AG09309 (cell line): ENCODE results near the gene KRTAP5-6.

Experiments
- DNase-seq: peaks from one replicate; pipeline ENCODE4 v3.0.0-alpha.2; 2010; ENCODE audit warnings: low read depth
- H3K4me3 ChIP-seq: 2 replicates; pipeline ENCODE4 v1.5.1; 2011; ENCODE audit warnings: mild to moderate bottlenecking, low read depth, low read length, moderate library complexity; ENCODE audit not compliant: control insufficient read depth
- TF ChIP-seq, protein P1 (sequence below): IDR thresholded peaks from 2 replicates; pipeline ENCODE4 v1.5.1; 2011; ENCODE audit warnings: mild to moderate bottlenecking, low read depth, low read length, inconsistent platforms; ENCODE audit not compliant: insufficient read depth, control insufficient read depth; ENCODE audit errors: missing control alignments

KRTAP5-6 gene

DNA sequence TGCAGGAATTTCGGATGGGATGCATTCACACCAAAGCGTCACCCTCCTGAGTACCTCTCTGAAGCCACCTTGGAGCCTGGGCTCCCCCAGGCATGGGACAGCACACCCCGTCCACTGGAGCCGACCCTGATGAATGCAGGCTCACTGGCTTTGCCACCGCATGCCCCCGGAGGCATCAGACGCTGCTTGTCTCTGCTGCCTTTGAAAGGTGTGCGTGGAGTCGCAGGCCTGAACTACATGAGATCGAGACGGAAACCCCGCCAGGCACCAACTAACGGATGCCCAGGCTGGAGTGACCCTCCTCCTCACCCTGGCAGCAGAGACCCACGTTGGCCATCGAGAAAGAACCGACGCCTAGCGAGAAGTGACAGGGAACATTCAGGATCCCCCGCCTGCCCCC is 45.0 kb upstream of the KRTAP5-6 start:
- H3K4me3 ChIP-seq = no peak overlapping the region
- TF ChIP-seq, protein P1, sequence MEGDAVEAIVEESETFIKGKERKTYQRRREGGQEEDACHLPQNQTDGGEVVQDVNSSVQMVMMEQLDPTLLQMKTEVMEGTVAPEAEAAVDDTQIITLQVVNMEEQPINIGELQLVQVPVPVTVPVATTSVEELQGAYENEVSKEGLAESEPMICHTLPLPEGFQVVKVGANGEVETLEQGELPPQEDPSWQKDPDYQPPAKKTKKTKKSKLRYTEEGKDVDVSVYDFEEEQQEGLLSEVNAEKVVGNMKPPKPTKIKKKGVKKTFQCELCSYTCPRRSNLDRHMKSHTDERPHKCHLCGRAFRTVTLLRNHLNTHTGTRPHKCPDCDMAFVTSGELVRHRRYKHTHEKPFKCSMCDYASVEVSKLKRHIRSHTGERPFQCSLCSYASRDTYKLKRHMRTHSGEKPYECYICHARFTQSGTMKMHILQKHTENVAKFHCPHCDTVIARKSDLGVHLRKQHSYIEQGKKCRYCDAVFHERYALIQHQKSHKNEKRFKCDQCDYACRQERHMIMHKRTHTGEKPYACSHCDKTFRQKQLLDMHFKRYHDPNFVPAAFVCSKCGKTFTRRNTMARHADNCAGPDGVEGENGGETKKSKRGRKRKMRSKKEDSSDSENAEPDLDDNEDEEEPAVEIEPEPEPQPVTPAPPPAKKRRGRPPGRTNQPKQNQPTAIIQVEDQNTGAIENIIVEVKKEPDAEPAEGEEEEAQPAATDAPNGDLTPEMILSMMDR = no peak
- no peak for DNase-seq

DNA sequence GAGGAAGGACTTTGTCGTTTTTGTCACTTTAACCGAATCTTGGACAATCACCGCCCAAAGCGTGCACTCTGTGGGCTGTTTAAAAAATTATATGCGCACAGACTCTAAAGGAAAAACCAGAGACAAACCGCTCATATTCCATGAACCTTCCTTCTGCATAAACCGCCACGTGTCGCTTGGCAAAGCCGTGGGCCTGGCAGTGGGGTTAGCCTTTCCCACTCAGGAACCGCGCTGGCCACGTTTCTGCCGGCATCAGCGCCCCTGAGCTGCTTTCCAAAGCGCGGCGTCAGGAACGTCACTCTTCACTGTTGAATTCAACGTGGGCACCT is 44.6 kb upstream of the KRTAP5-6 start:
- no peak overlapping the region for H3K4me3 ChIP-seq
- DNase-seq = no peak
- TF ChIP-seq, protein P1 = no peak

DNA sequence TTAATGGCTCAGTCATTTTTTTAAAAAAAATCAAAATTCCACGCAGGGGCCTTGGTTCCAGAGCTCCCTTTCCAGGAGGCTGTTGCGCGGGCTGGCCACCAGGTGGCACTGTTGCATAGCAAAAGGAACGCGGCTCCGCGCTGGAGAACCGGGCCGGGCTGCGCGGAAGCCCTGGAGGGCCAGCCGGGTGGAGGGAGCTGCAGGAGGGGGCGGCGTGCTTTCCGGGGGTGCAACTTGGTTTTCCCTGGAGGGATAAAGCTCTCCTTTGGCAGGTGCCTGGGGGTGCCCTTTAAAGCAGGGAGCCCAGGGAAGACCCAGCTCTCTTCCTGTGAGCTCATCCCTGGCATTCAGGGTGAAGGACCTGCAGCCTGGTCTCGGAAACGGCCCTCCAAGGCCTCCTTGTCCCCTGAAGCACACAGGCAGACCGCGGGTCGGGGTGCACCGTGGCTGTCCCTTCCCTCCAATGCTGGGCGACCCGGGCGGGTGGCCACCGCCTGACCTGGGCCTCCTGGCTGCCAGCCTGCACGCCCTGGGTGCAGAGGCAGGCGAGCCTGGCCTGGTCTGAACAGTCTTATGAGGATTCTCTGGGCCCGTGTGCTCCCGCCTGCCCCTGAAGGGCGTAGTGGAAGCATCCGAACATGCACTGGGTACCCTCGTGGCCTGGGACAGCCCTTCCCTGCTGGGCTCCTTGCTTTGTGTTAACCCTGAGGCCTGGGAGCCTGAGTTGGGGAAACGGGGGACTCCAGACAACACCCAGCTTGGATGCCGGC is 44.0 kb upstream of the KRTAP5-6 start:
- TF ChIP-seq, protein P1 = peak; percentile 92
- no peak overlapping the region for H3K4me3 ChIP-seq
- no peak for DNase-seq

DNA sequence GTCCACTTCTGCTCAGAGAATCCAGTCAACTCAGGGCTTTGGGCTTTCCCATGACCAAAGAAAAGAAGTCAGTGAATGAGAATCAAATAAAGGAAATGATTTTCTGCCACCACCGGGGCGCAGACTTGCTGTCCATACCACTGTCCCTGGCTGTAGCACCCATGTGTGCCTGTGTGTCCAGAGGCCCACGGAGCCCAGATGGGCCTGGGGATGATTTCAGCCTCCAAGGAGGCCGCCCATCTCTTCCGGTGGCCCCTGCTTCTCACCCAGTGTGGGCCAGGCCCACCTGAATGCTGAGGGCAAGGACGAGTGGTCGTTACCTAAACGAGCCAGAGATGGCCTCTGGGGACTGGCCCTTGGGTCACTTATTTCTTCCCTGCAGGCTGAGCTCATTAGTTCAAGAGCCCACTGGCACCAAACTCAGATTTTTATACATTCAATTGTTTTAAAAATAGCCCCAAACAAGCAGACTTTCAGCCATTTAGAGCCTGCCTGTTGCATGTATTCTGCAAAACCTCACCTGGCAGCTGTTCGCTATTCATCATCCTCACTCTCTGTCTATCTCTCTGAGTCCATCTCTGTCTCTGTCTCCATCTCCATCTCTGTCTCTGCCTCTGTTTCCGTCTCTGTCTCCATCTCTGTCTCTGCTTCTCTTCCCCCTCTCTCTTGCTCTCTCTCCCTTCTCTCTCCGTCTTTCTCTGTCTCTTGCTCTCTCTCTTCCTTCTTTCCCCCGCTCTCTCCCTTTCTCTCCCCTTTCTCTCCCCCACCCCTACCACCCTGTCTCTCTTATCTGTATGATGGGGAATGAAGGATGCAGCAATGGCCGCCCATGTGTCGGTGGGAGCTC is 43.2 kb upstream of the KRTAP5-6 start:
- TF ChIP-seq, protein P1 = no peak
- no peak overlapping the region for H3K4me3 ChIP-seq
- DNase-seq = no peak

DNA sequence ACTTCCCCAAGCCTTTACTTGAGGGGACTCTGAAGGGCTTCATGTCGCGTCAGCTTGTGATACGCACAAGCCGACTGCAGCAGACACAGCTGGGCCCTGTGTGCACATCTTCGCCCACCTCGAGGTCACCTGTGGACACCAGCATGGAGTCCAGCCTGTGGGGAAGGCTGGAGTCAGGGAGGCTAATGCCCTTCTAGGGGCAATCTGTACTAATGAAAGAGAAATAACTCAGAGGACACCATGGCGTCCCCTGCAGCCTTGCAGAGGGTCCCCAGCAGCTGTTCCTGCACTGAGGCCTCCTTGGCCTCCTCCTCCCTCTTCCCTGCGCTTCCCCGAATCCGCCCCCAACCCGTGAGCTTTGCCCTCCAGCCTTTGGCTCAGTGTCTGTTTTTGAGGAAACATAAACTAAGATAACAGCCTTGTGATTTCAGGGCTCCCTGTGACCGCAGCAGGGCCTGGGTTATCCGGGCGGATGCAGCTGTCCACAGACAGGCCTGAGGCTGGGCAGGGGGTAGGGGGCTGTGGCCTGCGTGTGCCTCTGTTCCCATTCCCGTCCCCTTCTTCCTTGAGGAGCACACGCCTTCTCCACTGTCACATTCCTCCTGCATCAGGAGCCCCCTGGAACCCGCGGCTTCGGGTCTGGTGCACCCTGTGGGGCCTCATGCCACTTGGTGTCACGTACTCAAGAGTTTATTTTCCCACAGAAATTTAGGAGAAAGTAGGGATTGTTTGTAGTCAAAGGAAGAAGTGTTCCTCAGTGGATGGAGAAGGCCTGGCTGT is 42.4 kb upstream of the KRTAP5-6 start:
- DNase-seq = no peak
- H3K4me3 ChIP-seq = no peak overlapping the region
- TF ChIP-seq, protein P1 = no peak
